AG04449 (cell line): ENCODE results near the gene FGD5.

Experiments used
- CTCF ChIA-PET: fragments of 350-600 bp; formaldehyde crosslinking; extraction: SDS; loops from one replicate; lab custom pipeline; 2021; ENCODE audit warnings: antibody characterized with exemption; lab: Yijun Ruan, JAX
- POLR2A ChIA-PET: fragments of 400-600, 350-600 bp; formaldehyde crosslinking; extraction: SDS; loops from one replicate; lab custom pipeline; 2020; ENCODE audit warnings: antibody characterized with exemption, inconsistent platforms; lab: Yijun Ruan, JAX
- DNase-seq: peaks from one replicate; pipeline ENCODE4 v3.0.0-alpha.2; 2010; ENCODE audit warnings: low read depth, low spot score
- H3K4me3 ChIP-seq: 2 replicates; pipeline ENCODE4 v1.5.1; 2011; ENCODE audit warnings: low read depth, mild to moderate bottlenecking, control low read depth, low read length
- TF ChIP-seq, protein P1 (sequence below): IDR thresholded peaks from one replicate; pipeline ENCODE4 v1.5.1; 2011; ENCODE audit warnings: mild to moderate bottlenecking, moderate library complexity, low read length, control low read depth, inconsistent platforms; ENCODE audit not compliant: insufficient read depth; ENCODE audit errors: missing control alignments

The FGD5 gene

GRCh38 chr3:14871456-14872200 lies 52.9 kb downstream of the FGD5 start:
- POLR2A ChIA-PET, result no interaction called here
- no peak for DNase-seq
- CTCF ChIA-PET, result no interaction called here
- TF ChIP-seq, protein P1, sequence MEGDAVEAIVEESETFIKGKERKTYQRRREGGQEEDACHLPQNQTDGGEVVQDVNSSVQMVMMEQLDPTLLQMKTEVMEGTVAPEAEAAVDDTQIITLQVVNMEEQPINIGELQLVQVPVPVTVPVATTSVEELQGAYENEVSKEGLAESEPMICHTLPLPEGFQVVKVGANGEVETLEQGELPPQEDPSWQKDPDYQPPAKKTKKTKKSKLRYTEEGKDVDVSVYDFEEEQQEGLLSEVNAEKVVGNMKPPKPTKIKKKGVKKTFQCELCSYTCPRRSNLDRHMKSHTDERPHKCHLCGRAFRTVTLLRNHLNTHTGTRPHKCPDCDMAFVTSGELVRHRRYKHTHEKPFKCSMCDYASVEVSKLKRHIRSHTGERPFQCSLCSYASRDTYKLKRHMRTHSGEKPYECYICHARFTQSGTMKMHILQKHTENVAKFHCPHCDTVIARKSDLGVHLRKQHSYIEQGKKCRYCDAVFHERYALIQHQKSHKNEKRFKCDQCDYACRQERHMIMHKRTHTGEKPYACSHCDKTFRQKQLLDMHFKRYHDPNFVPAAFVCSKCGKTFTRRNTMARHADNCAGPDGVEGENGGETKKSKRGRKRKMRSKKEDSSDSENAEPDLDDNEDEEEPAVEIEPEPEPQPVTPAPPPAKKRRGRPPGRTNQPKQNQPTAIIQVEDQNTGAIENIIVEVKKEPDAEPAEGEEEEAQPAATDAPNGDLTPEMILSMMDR, result no peak
- no peak overlapping the region for H3K4me3 ChIP-seq

GRCh38 chr3:14872706-14873105 lies 53.9 kb downstream of the FGD5 start:
- TF ChIP-seq, protein P1, result no peak
- H3K4me3 ChIP-seq, result no peak overlapping the region
- POLR2A ChIA-PET, result no interaction called here
- no peak for DNase-seq
- CTCF ChIA-PET, result no interaction called here

- ChIA-PET CTCF (no interaction called here), POLR2A (interaction anchor here (0.6 kb wide), 1 partner anchor 25 kb away, joined by 3 read pairs; no protein-coding TSS in a partner anchor)
- TF ChIP-seq, protein P1, result no peak
- H3K4me3 ChIP-seq, result no peak overlapping the region
- no peak for DNase-seq
Measured at GRCh38 chr3:14874784-14875183, 56.0 kb downstream of the FGD5 start.

DNA sequence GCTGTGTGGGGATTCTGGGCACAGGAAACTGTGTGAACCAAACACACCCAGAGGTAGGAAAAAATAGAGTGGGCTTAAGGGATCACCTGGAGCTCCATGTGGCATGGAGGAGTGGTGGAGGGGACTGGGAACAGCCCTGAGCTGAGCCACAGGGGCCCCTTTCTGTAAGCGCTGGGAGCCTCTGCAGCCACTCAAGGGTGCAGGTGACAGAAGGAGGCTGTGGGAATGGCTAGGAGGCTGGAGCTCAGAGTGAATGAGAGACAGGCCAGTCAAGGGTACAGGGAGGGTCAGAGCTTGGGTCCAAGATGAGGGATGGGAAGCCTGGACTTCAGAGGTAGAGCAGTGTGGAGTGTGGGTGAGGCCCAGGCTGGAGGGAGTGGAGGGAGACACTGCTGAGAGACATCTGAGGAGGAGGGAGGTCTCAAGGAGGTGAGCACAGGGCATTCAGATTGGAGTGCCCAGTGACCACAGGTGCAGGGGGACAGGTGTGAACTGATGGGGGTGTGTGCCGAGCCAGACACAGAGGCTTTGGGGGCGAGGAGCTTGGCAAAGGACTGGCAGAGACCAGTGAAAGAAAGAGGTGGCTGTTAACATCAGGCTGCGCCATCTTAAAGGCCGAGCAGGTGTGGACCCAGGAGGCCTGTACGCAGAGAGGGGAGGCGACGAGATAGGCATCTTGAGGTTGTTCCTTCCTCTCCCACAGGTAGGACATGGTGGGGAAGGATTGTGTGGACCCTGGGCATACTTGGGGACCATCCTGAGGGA lies 56.8 kb downstream of the FGD5 start:
- ChIA-PET CTCF (interaction anchor here (1.4 kb wide), 1 partner anchor 7 kb away, joined by 3 read pairs; no protein-coding TSS in a partner anchor), POLR2A (no interaction called here)
- DNase-seq, result no peak
- no peak overlapping the region for H3K4me3 ChIP-seq
- TF ChIP-seq, protein P1, result no peak

GRCh38 chr3:14876921-14877333 lies 58.2 kb downstream of the FGD5 start:
- no peak for DNase-seq
- ChIA-PET POLR2A (no interaction called here), CTCF (interaction anchor here (1.4 kb wide), 1 partner anchor 9 kb away, joined by 3 read pairs; no protein-coding TSS in a partner anchor)
- H3K4me3 ChIP-seq, result no peak overlapping the region
- TF ChIP-seq, protein P1, result no peak

GRCh38 chr3:14877469-14877868 lies 58.7 kb downstream of the FGD5 start:
- ChIA-PET POLR2A (no interaction called here), CTCF (interaction anchor here (1.4 kb wide), 1 partner anchor 9 kb away, joined by 3 read pairs; no protein-coding TSS in a partner anchor)
- H3K4me3 ChIP-seq, result no peak overlapping the region
- TF ChIP-seq, protein P1, result no peak
- DNase-seq, result no peak
